Measurements from ENCODE around the gene FOXO3.

Gene FOXO3

DNA sequence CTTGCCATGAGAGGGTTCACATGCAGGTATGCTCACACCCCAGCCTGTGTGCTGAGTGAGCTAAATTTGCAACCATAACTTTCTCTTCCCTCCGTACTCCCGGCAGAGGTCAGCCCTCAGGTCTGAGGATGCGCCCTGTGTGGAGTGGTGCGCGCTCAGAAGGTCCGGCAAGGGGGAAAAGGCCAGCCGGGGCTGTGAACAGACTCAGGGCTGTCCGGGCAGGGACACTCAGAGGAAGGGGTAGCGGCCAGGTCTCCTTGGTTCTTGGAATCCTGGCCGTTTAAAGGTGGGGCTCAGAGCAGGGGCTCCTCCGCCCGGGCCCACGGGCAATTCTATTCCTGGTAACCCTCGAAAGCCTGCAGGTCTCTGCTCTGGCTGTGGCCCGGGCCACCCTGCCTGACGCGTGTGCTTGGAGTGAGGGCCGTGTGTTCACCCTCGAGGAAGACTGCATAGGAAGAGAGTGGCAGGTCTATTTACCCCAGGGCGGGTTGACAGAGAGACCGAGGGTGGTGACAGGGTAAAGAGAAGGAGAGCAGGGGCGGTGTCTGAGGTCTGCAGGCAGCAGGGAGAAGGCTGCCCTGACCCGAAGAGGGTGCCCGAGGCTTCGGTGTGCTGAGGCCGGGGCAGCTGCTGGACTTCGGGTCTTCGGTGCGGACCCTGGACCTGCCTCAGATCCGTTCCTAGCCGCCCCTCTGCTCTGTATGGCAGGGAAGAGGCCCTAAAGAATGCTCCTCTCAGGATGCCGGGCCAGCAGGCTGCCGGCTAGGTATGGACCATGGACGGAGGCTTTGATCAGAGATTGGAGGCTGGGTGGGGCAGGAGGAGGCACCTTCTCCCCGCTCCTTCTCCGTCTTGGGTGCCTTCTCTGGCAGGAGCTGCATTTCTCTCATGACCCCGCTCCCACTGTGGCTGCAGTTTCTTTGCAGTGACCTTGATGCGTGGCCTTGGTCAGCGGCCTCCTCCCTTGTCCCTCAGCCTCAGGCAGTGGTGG is 156.4 kb downstream of the FOXO3 start:
- no peak for DNase-seq

DNA sequence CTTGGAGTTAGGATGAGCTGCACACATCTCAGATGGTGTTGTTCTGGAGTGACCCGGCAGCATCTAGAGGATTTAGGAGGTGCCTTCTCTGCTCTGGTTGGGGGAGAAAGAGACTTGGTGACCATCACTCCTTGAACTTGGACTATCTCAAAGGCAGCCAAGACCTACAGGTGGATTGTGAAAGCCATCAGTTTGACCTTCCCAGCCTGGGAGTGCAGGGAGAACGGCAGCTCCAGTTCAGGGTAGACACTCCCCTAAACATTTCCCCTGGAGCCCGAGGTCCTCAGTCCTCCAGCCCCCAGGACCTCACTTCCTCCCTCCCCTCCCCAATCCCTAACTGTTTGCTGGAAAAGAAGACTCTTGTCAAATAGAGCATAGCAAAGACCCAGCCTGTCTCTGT is 158.8 kb downstream of the FOXO3 start:
- no peak for DNase-seq

DNA sequence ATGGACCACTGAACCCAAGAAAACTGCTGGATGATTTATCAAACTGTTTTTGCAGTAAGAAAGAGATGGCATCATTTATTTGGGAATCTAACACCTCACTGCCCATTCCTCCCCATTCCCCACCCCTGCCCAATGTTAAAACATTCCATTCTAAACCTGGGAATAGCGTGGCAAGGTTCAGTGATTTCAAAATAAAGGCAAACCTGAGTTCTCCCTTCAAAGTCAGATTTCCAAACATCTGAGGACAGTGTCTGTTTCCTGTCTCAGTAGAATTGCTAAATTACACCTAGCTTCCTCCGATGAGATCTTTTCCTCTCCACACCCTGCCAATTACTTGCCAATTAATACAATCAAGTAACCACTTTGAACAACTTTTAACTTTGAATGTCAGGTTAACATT is 160.1 kb downstream of the FOXO3 start:
- no peak for DNase-seq

DNA sequence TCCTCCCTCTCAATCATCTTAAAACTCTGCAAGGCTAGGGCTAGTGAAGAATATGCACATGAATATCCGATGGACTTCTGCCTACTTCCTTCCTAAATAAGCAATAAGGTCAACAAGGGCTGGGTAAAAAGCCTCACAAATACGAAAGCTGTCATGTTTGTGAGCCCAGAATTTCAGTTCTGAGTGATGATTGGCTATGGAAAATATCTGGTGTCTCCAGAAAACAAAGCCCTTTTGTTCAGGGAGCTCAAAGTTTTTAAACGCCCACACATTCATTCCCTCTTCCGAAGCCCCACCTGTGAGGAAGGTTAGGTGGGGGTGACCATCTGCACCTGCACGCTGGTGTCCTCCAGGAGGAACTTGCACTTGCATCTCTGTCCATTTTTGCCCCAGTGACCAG is 160.6 kb downstream of the FOXO3 start:
- DNase-seq, result no peak

DNA sequence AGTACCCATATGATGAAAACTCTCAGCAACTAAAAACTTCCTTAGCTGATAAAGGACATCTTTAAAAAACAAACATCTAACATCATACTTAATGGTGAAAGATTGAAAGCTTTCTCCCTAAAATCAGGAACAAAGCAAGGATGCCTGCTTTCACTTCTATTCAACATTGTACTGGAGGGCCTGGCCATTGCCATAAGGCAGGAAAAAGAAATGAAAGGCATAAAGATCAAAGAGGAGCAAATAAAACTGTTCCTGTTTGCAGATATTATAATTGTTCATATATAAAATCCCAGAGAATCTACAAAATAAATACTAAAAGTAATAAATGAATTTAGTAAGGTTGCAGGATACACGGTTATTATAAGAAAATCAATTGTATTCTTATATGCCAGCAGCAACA is 162.9 kb downstream of the FOXO3 start:
- DNase-seq, result no peak

DNA sequence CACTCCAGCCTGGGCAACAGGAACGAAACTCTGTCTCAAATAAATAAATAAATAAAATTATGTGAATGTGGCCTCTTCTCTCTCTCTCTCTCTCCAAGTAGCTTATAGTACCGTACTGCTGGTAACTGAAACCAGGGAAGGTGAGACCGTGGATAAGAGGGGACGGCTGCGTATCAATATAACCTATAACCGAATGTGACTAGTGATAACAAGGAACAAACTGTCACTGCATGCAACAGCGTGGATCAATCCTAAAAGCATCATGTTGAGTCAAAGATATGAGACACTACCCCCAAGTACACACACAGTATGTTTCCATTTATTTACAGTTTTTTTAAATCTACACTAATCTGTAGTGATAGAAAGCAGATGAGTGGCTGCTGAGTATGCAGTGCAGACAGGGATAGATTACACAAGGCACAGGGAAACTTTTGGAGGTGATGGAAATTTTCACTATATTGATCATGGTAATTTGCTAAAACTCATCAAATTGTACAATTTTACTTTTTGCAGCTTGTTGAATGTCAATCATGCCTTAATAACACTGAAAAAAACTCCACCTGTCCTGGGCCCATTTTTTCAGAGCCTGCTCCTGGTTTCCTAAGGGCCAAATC is 166.1 kb downstream of the FOXO3 start:
- no peak for DNase-seq

DNA sequence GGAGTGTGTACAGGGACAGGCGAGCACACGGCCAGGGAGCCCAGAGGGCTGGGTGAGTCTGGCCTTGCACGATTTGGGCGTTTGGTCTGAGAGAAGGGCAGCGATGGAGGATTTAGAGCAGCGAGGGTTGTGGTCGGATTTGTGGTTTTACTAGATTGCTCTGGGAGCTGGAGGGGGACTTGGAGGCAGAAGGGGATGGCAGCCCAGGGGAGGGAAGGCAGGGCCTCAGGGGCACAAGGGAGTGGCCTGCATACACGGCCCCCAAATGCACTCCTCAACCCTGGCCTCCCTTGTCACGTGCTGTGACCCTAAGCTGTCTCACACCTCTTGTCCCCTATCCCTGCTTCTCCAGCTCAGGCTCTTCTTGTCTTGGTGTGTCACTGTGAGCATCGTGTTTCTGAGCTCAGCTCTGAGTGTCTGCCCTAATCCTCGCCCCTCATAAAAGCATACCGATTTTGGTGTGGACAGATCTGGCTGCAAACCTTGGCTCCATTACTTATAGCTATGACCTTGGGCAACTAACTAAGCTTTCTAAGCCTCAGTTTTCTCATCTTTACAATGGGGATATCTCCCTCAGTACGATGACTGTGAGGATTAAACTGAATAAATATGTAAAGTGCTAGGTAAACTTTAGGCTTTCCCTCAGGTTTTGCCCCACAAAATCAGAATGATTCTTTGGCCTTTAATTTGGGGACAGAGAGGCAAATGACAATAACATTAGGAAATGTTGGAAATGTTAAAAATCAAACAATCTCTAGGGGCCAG is 167.4 kb downstream of the FOXO3 start:
- DNase-seq, result no peak

DNA sequence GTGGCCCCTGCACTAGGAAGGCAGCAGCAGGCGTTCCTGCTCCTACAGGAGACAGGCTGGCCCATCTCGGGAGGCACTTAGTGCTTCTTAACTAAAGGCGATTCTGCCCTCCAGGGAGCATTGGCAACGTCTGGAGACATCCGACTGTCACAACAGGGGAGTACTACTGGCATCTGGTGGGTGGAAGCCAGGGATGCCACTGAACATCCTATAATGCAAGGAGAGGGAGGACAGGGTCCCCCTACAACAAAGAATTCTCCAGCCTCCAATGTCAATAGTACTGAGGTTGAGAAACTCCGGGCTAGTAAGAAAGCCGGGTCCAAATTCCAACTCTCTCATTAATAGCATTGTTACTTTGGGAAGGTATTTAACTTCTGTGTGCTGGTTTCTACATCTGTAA is 168.1 kb downstream of the FOXO3 start:
- no peak for DNase-seq

DNA sequence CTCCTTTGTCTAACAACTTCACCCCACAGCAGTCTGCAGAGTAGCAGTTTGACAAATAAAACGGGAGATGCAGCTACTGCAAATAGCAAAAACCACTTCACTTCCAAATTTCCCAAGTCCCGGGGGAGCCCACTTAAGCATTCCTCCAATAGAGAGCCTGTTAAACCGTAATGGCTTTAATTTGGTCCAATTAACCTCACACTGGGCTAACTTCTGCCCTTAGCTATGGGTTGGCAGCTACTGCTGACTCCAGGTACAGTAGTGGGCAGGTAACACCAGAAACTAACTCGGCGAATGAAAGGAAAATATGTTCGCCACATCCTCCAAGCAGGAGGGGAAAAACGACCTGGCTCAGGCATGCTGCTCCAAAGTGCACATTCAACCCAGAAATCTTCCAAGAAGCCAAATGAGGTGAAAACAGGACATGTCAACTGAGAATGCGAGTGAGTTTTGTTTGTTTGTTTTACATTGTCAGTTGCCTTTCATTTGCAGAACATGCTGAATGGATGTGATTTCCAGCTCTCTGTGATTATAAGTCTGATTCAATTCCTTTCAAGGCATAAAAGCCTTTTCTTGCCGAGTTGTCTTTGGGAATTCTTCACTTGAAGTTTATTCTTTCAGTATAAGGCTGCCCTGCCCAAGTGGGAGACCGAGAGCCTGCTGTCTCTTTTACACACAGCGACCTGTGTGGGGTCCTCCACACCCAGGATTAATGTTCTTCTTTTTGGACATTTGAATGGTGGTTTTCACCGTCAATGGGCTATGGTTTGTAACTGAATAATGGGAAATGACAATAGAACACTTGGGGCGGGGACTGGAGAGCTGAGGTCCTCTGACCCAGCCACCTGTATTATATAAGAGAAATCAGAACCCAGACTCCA is 170.2 kb downstream of the FOXO3 start:
- no peak for DNase-seq

DNA sequence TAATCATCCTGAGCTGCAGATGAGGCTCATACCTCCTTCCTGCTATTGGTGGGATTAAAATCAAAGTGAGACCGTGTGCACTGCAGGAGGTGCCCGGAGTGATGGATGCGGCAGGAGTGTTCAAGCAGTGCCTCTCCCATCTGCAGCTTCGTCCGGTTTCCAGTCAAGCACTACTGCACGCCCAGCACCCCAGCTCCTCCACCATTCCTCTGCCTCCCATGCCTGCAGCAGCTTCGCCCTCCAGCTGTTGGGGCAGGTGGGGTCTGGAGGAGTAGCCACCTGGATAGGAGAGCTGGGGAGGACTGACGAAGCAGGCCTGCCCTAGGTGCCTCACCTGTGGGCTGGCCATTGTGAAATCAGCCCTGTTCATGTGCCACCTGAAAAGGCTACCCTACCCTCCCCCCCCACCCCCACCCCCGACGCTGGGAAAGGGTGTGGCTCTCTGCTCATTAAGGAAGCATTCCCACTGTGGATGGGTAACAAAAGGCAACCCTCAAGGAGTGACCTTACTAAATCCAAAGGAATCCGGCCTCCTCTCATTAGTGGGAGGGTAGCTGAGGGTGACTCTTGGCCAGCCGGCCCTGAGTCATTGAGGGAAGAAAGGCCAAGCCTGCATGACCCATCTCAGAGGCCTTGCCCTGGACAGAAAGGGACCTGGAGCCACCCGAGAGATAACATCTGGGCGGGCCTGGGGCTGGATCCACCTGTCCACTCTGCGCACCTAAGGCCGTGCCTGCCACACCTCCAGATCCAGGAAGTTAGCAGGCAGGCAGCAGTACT is 171.6 kb downstream of the FOXO3 start:
- no peak for DNase-seq

DNA sequence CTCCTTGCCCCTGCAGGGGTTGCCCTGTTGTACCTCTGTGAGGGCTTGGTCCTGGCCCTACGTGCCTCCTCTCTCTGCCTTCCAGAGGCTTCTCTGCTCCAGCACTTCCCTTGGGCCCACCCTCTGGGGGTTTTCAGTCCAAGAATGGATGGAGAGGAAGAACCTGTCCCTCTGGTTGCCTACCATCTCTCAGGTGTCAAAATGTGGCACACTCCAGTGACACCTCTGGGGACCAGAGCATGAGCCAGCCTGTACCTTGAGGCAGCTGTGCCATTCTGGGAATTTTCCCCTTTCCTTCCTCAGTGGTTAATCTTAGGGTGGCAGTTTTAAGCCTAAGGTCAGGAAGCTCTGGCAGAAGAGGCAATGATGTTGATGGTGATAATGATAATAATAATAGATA is 172.3 kb downstream of the FOXO3 start:
- no peak for DNase-seq

DNA sequence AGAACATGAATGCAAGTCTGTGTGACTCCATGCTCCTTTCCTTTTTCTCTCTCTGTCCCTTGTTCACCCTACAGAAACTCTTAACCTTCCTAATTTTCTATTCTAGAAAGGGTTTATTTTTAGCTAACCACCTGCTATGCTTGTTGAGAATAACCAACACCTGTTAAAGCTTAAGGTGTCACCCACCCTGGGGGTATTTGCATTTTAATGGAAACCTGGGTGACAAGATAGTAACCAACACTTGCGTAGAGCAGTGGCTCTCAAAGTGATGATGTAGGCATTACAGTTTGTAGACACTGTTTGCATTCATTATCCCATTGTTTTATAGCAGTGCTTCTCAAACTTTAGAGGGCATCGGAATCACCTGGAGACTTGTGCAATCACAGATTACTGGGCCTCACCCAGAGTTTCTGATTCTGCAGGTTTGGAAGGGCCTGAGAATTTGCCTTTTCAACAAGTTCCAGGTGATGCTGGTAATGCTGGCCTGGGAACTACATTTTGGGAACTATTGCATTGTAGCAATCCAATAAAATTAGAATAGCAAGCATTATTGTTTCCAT is 173.1 kb downstream of the FOXO3 start:
- no peak for DNase-seq

Data from effector CD8-positive, alpha-beta T cell (primary cell).